Ishikawa (cell line): Measurements from ENCODE around the gene CCDC175.

Experiments used
- CEBPB ChIP-seq: IDR thresholded peaks from 2 replicates; pipeline ENCODE4 v1.6.1; 2012
- CREB1 ChIP-seq: IDR thresholded peaks from 2 replicates; pipeline ENCODE4 v1.6.1; 2012; ENCODE audit warnings: low read depth
- EGR1 ChIP-seq: IDR thresholded peaks from 2 replicates; pipeline ENCODE4 v1.6.1; 2012
- EP300 ChIP-seq: IDR thresholded peaks from 2 replicates; pipeline ENCODE4 v1.6.1; 2012; ENCODE audit warnings: borderline replicate concordance
- FOXM1 ChIP-seq: IDR thresholded peaks from 2 replicates; pipeline ENCODE4 v1.6.1; 2012; ENCODE audit warnings: low read depth, borderline replicate concordance
- MAX ChIP-seq: IDR thresholded peaks from 2 replicates; pipeline ENCODE4 v1.6.1; 2012
- NFIC ChIP-seq: IDR thresholded peaks from 2 replicates; pipeline ENCODE4 v1.6.1; 2012
- RAD21 ChIP-seq: IDR thresholded peaks from 2 replicates; pipeline ENCODE4 v1.6.1; 2012; ENCODE audit warnings: low read depth
- REST ChIP-seq: IDR thresholded peaks from 2 replicates; pipeline ENCODE4 v1.6.1; 2012; ENCODE audit warnings: low read depth, mild to moderate bottlenecking
- TAF1 ChIP-seq: IDR thresholded peaks from 2 replicates; pipeline ENCODE4 v1.6.1; 2012; ENCODE audit warnings: low read depth, mild to moderate bottlenecking
- TCF12 ChIP-seq: IDR thresholded peaks from 2 replicates; pipeline ENCODE4 v1.6.1; 2012; ENCODE audit warnings: low read depth
- TEAD4 ChIP-seq: IDR thresholded peaks from 2 replicates; pipeline ENCODE4 v1.6.1; 2012
- USF1 ChIP-seq: IDR thresholded peaks from 2 replicates; pipeline ENCODE4 v1.6.1; 2012
- YY1 ChIP-seq: IDR thresholded peaks from 2 replicates; pipeline ENCODE4 v1.6.1; 2012; ENCODE audit warnings: low read depth
- ZBTB7A ChIP-seq: IDR thresholded peaks from 2 replicates; pipeline ENCODE4 v1.6.1; 2012; ENCODE audit warnings: low read depth

CCDC175 gene

GRCh38 chr14:59566296-59566695, 10.3 kb downstream of the CCDC175 start:
- TF ChIP-seq YY1 = no peak
- no peak for TF ChIP-seq RAD21
- TF ChIP-seq EGR1 = no peak
- no peak for TF ChIP-seq NFIC
- no peak for TF ChIP-seq MAX
- TF ChIP-seq FOXM1 = no peak
- no peak for TF ChIP-seq TAF1
- no peak for TF ChIP-seq USF1
- TF ChIP-seq TCF12 = no peak
- no peak for TF ChIP-seq TEAD4

DNA sequence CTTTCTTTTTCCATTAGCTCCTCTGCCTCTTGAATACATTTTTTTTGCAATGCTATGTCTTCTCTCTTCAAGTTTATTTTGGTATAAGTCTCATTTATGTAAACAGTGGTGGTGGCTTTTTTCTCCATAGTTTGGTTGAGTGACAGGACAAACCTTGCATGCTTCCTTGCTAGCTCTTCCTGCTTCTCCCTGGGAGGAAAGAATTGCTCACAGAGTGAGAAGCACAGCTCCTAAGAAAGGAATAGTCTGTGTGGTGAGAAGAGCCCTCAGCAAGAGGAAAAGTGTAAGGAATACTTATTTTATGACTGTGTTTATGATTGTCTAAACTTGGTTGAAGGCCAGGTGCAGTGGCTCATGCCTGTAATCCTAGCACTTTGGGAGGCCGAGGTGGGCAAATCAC, 11.5 kb downstream of the CCDC175 start:
- TF ChIP-seq CREB1 (no peak), EGR1 (no peak), YY1 (no peak), NFIC (no peak), TEAD4 (no peak), RAD21 (no peak)

DNA sequence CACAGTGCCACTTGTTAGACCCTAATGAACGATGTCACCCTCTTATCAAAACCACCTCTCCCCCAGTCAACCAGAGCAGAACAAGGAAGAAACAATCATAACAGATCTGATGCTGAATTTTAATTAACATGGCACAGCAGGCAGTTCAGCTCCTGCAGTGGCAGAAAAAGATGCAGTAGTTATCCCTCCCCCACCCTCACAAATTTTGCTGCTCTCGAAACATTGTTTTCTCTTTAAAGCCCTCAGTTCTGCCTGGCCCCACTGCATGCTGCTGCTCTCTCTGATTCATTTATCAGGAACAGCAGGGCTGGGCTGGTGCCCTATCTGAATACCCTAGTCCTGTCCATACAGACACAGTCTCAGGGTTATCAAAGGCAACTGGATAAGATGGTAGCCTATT, 12.2 kb downstream of the CCDC175 start:
- TF ChIP-seq RAD21 = no peak
- no peak for TF ChIP-seq MAX
- TF ChIP-seq CEBPB = no peak
- TF ChIP-seq USF1 = no peak
- no peak for TF ChIP-seq NFIC
- no peak for TF ChIP-seq EGR1
- no peak for TF ChIP-seq TAF1
- TF ChIP-seq CREB1 = no peak
- TF ChIP-seq EP300 = no peak
- no peak for TF ChIP-seq TCF12
- TF ChIP-seq TEAD4 = no peak
- TF ChIP-seq ZBTB7A = no peak
- no peak for TF ChIP-seq YY1
- no peak for TF ChIP-seq REST
- no peak for TF ChIP-seq FOXM1

GRCh38 chr14:59547310-59547709, 29.3 kb downstream of the CCDC175 start:
- TF ChIP-seq EGR1 = no peak
- no peak for TF ChIP-seq ZBTB7A
- TF ChIP-seq YY1 = no peak
- no peak for TF ChIP-seq TEAD4
- TF ChIP-seq EP300 = no peak
- no peak for TF ChIP-seq TAF1
- no peak for TF ChIP-seq TCF12
- TF ChIP-seq REST = no peak

DNA sequence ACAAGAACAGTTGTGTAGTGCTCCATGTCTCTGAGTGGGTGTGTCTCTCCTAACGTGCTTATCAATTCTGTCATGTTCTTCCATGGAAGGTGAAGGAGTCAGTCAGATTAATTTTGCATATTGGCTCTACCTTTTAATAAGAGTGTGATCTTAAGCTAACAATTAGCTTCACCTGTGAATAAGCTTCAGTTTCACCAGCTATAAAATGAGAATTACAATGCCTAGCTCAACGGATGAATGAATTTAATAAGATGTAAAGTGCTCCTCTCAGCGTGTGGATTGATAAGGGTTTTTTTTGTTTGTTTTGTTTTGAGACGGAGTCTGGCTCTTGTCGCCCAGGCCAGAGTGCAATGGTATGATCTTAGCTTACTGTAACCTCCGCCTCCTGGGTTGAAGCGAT, 32.7 kb downstream of the CCDC175 start:
- TF ChIP-seq EP300 (no peak), MAX (no peak), ZBTB7A (no peak), NFIC (no peak), CREB1 (no peak), RAD21 (no peak), TCF12 (no peak), TEAD4 (no peak), FOXM1 (no peak), TAF1 (no peak), YY1 (no peak), CEBPB (no peak), REST (no peak), USF1 (no peak), EGR1 (no peak)
